Peyer's patch (tissue), 4 donors: ENCODE data around the gene RPS6KA4. TPM values are rescaled to one million over a fixed set of nuclear protein-coding genes. Genes with fewer than 3 reads are reported as not detected.

Experiments used
- DNase-seq, 3 donors: peaks; one replicate each; pipeline ENCODE4 v3.0.0-alpha.2; 2017 to 2019
- H3K27ac ChIP-seq, 4 donors: fragments of 200-600 bp; sonication (generic); one replicate each; pipeline ENCODE4 v1.5.1; 2016 to 2019
- H3K27me3 ChIP-seq, 2 donors: fragments of 200-600 bp; sonication (generic); one replicate each; pipeline ENCODE4 v1.5.1; 2019
- H3K36me3 ChIP-seq, 3 donors: fragments of 200-600 bp; sonication (generic); one replicate each; pipeline ENCODE4 v1.5.1; 2016 to 2019
- H3K4me1 ChIP-seq, 4 donors: fragments of 200-600 bp; sonication (generic); one replicate each; pipeline ENCODE4 v1.5.1; 2016 to 2019
- H3K4me3 ChIP-seq, 4 donors: fragments of 200-600 bp; sonication (generic); 1 replicate in 3 of 4; 2 replicates in 1 of 4; pipeline ENCODE4 v1.5.1; 2016 to 2019; ENCODE audit warnings: mild to moderate bottlenecking in 1 of 4
- H3K9me3 ChIP-seq, 4 donors: fragments of 200-600 bp; sonication (generic); one replicate each; pipeline ENCODE4 v1.5.1; 2016 to 2019; ENCODE audit warnings: mild to moderate bottlenecking in 1 of 4
- CTCF ChIP-seq, 6 experiments: fragments of 450-650 bp in 4 of 6; fragments of 200-600 bp in 2 of 6; sonication (generic) in 1 of 6; IDR thresholded peaks; one replicate each; pipeline ENCODE4 v1.5.1; 2017 to 2019; ENCODE audit warnings: antibody characterized with exemption in 6 of 6, mild to moderate bottlenecking in 3 of 6, moderate library complexity in 1 of 6
- POLR2A ChIP-seq, 2 donors: fragments of 450-650 bp; IDR thresholded peaks; one replicate each; pipeline ENCODE4 v1.5.1; 2017; ENCODE audit warnings: antibody characterized with exemption in 2 of 2, mild to moderate bottlenecking in 2 of 2, moderate library complexity in 2 of 2
- total RNA-seq, 4 donors: library from RNA; depleted of rRNA; stranded (reverse); fragments of >200 nt; gene quantifications; one replicate each; pipeline ENCODE4 v1.1.0, GENCODE V29; 2016

RPS6KA4 gene
- total RNA-seq, 4 donors from 2014 or later, result 27.8 to 95.7 (median 40.1) TPM

DNA sequence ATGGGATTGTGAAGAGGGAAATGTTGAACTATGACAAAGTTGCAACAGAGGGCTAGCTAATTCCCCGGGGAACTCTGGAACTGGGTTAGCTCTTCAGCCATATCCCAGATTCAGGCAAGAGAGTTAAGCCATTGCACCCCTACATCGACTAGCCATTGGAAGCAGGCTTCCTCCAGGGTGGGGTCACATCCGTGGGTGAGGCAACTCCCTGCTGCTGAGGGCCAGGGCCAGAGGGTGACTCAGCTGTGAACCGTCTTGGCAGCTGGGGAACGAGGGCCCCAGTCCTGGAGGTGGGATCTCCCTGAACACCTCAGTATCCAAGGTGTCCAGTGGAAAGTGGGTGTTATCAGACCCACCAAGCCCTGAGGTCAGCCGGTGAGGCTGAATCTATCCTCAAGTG is 41.1 kb downstream of the RPS6KA4 start:
- no peaks in the 10 kb centered on the region for H3K27me3 ChIP-seq
- H3K27ac ChIP-seq, result no peak overlapping the region
- H3K36me3 ChIP-seq, result no peaks in the 10 kb centered on the region
- no peak for DNase-seq
- TF ChIP-seq CTCF (IDR thresholded peaks at IDR 0.05) (no peak), POLR2A (IDR thresholded peaks at IDR 0.05) (no peak)
- no peaks in the 10 kb centered on the region for H3K9me3 ChIP-seq
- H3K4me1 ChIP-seq, result peaks cover 0 to 10% (median 0%) of the 10 kb centered on the region in 4 donors
- H3K4me3 ChIP-seq, result no peak overlapping the region

- H3K27me3 ChIP-seq, result no peaks in the 10 kb centered on the region
- DNase-seq, result no peak
These were observed 41.7 kb downstream of the RPS6KA4 start for GRCh38 chr11:64400667-64401066.

DNA sequence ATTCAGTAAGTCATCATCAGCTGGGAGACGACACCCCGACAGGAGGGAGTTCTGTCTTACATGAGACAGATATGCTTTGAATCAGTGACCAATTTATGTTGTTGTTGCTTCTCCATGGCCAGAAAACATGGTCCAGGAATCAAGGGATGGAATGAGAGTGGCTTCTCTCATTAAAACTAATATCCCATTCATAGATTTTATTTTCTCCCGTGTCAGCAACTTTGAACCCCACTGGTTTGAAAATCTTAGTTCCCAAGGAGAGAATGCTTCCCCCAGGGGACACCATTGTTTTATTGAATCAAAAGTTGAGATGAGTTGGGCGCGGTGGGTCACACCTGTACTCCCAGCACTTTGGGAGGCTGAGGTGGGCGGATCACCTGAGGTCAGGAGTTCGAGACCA is 42.8 kb downstream of the RPS6KA4 start:
- no peaks in the 10 kb centered on the region for H3K36me3 ChIP-seq
- no peak overlapping the region for H3K4me3 ChIP-seq
- TF ChIP-seq POLR2A (IDR thresholded peaks at IDR 0.05), result no peak
- TF ChIP-seq CTCF (IDR thresholded peaks at IDR 0.05), result no peak
- H3K9me3 ChIP-seq, result no peaks in the 10 kb centered on the region
- H3K27ac ChIP-seq, result no peak overlapping the region
- DNase-seq, result no peak
- H3K4me1 ChIP-seq, result no peaks in the 10 kb centered on the region
- no peaks in the 10 kb centered on the region for H3K27me3 ChIP-seq

More at GRCh38 chr11:64400667-64401066, 41.7 kb downstream of the RPS6KA4 start:
- no peak overlapping the region for H3K4me3 ChIP-seq
- no peaks in the 10 kb centered on the region for H3K36me3 ChIP-seq
- TF ChIP-seq POLR2A (IDR thresholded peaks at IDR 0.05) (no peak), CTCF (IDR thresholded peaks at IDR 0.05) (no peak)
- no peaks in the 10 kb centered on the region for H3K9me3 ChIP-seq
- H3K27ac ChIP-seq, result no peak overlapping the region
- peaks cover 0 to 8% (median 0%) of the 10 kb centered on the region in 4 donors for H3K4me1 ChIP-seq

DNA sequence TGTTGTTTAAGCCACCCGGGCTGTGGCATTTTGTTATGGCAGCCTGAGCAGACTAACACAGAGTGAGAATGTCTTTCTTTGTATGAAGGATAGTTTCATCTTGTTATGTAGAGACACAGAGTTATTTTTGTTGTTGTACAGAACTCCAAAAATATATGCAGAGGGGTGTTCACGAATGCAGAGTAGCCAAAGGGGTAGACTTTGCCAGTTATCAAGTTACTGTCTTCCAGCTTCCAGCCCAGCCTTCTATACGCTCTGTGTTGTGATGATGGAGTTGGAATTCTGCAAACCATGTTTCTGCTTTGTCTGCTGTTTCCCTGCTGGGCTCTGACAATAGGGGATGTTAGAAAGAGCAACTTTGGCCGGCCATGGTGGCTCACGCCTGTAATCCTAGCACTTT is 44.1 kb downstream of the RPS6KA4 start:
- Histone ChIP-seq H3K9me3 (no peaks in the 10 kb centered on the region), H3K27me3 (no peaks in the 10 kb centered on the region), H3K4me1 (no peaks in the 10 kb centered on the region), H3K4me3 (no peak overlapping the region), H3K27ac (no peak overlapping the region), H3K36me3 (no peaks in the 10 kb centered on the region)
- no peak for DNase-seq
- no peak for TF ChIP-seq CTCF (IDR thresholded peaks at IDR 0.05)
- TF ChIP-seq POLR2A (IDR thresholded peaks at IDR 0.05), result no peak

GRCh38 chr11:64406221-64406946 is 47.4 kb downstream of the RPS6KA4 start:
- Histone ChIP-seq H3K27me3 (no peaks in the 10 kb centered on the region), H3K4me3 (no peak overlapping the region), H3K36me3 (no peaks in the 10 kb centered on the region), H3K4me1 (peaks cover 0 to 12% (median 0%) of the 10 kb centered on the region in 4 donors), H3K27ac (no peak overlapping the region), H3K9me3 (no peaks in the 10 kb centered on the region)
- TF ChIP-seq POLR2A (IDR thresholded peaks at IDR 0.05) (no peak), CTCF (IDR thresholded peaks at IDR 0.05) (no peak)
- DNase-seq, result no peak
